ENCODE measurements around the gene CTRB1.
"Not testable (repeated sequence)": the region's sequence is repeated elsewhere in the genome, so short reads cannot be mapped to it uniquely, and the experiment has no call there.

CTRB1 gene

GRCh38 chr16:75257886-75258806 lies 39.4 kb downstream of the CTRB1 start:
- DNase-seq, result no peak

- no peak for DNase-seq
Measured at GRCh38 chr16:75258807-75259141, 40.0 kb downstream of the CTRB1 start.

GRCh38 chr16:75260851-75261589 lies 42.2 kb downstream of the CTRB1 start:
- DNase-seq, result no peak

GRCh38 chr16:75261590-75262078 lies 42.8 kb downstream of the CTRB1 start:
- DNase-seq, result no peak

- no peak for DNase-seq
Measured at GRCh38 chr16:75262104-75262799, 43.5 kb downstream of the CTRB1 start.

- no peak for DNase-seq
Measured at GRCh38 chr16:75262800-75263127, 44.0 kb downstream of the CTRB1 start.

- DNase-seq, result no peak
Measured at GRCh38 chr16:75263291-75263962, 44.6 kb downstream of the CTRB1 start.

- no peak for DNase-seq
Measured at GRCh38 chr16:75263963-75264445, 45.2 kb downstream of the CTRB1 start.

- DNase-seq, result no peak
Measured at GRCh38 chr16:75264457-75264998, 45.7 kb downstream of the CTRB1 start.

GRCh38 chr16:75264999-75265910 lies 46.5 kb downstream of the CTRB1 start:
- no peak for DNase-seq

- DNase-seq, result no peak
Measured at GRCh38 chr16:75265911-75266701, 47.3 kb downstream of the CTRB1 start.

GRCh38 chr16:75266738-75267630 lies 48.2 kb downstream of the CTRB1 start:
- no peak for DNase-seq

GRCh38 chr16:75267631-75268264 lies 49.0 kb downstream of the CTRB1 start:
- DNase-seq, result no peak

- DNase-seq, result not testable (repeated sequence)
Measured at GRCh38 chr16:75269358-75269757, 50.6 kb downstream of the CTRB1 start.

GRCh38 chr16:75271441-75272096 lies 52.8 kb downstream of the CTRB1 start:
- DNase-seq, result no peak

GRCh38 chr16:75272097-75272551 lies 53.3 kb downstream of the CTRB1 start:
- DNase-seq, result no peak

- not testable (repeated sequence) for DNase-seq
Measured at GRCh38 chr16:75272629-75273028, 53.8 kb downstream of the CTRB1 start.
